GM12875 (cell line): ENCODE data around the gene RCAN3.
"Not testable (repeated sequence)": the region's sequence is repeated elsewhere in the genome, so short reads cannot be mapped to it uniquely, and the experiment has no call there.

Source experiments
- H3K4me3 ChIP-seq: one replicate; pipeline ENCODE4 v1.5.1; 2011; ENCODE audit warnings: low read depth, low read length, control low read depth
- CTCF ChIP-seq: IDR thresholded peaks from 2 replicates; pipeline ENCODE4 v1.5.1; 2011; ENCODE audit warnings: low read depth, mild to moderate bottlenecking, control low read depth, inconsistent platforms, low read length, moderate library complexity, borderline replicate concordance; ENCODE audit not compliant: insufficient read depth

The RCAN3 gene

DNA sequence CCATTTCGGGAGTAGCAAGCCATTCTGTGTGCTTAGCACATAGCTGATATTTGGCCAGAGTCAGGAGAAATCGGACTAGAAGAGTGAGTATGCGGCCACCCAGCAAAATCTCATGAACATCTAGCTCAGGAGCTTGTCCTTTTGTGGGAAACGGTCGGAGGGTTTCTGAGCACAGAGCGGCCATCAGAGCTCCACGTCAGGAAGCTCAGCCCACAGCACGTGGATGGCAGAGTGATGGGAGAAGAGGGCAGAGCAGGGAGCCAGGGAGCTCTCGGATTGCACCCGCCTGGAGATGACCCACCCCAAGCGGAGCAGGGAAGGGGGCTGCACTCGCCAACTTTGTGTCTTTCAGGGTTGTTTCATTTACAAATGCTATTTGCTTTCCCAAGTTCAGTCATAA is 13.9 kb downstream of the RCAN3 start:
- H3K4me3 ChIP-seq = no peak overlapping the region
- TF ChIP-seq CTCF = no peak

DNA sequence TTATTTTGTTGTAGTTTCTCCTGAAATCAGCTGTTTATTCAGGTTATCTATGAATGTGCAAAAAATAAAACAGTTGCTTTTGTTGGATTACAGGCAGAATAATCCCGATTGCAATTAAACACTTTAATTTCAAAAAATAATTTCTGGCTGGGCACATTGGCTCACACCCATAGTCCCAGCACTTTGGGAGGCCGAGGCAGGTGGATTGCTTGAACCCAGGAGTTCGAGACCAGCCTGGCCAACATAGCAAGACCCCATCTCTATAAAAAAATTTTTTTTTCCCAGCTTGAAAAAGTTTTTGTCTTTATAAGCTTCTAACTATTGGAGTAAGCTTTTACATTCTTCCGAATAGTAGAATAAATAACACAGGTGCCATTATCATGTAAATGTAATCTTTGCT is 15.3 kb downstream of the RCAN3 start:
- H3K4me3 ChIP-seq = no peak overlapping the region
- no peak for TF ChIP-seq CTCF

- not testable (repeated sequence) for H3K4me3 ChIP-seq
Measured at GRCh38 chr1:24520282-24520681, 17.6 kb downstream of the RCAN3 start.

DNA sequence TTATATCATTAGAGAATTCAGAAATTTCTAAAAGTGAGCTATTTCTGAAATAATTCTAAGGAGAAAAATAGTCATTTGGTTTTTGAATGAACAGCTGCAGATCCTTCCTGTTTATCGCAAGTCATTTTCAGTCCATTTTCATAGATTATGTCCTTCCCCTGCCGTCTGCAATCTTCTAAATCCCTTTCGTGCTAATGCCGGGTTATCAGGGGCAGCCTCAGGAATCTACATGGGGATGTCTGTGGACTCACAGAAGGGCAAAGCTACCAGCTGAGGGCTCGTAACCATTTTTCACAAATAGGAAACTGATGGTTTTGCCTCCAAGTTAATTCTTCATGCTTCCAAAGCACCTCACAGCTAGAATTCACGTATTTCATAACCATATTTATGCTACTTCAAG is 23.0 kb downstream of the RCAN3 start:
- no peak for TF ChIP-seq CTCF
- no peak overlapping the region for H3K4me3 ChIP-seq

DNA sequence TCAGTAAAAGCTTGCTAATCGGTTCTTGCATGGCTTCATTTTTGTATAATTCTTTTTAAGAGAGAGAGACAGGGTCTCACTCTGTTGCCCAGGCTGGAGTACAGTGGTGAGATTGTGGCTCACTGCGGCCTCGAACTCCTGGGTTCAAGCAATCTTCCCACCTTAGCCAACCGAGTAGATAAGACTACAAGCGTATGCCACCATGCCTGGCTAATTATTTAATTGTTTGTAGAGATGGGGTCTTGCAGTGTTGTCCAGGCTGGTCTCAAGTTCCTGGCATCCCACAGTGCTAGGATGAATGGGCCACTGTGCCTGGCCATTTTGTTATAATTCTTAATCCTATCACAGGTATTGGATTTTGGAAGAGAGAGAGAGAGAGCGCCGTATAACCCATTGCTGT is 23.4 kb downstream of the RCAN3 start:
- TF ChIP-seq CTCF = no peak
- no peak overlapping the region for H3K4me3 ChIP-seq

DNA sequence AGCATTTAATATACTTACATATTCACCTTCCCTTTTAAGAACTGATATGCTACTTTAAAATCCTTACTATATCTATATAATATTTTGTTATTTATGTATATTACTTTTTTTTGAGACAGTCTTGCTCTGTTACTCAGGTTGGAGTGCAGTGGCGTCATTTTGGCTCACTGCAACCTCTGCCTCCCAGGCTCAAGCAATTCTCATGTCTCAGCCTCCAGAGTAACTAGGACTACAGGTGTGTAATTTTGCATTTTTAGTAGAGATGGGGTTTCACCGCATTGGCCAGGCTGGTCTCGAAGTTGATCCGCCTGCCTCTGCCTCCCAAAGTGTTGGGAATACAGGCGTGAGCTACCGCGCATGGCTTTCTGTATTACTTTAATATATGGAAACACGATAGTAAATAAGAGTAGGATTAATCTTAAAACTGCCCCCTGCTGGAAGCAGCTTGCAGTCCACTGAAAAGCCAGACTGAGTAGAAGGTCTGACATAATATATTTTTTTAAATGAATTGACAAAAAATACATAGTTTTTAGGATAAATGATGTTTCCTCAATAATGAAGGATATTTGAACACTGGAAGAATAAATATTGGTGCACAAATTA is 24.4 kb downstream of the RCAN3 start:
- H3K4me3 ChIP-seq = no peak overlapping the region
- TF ChIP-seq CTCF = peak; percentile 36; the same call in 1 of the 2 replicates

DNA sequence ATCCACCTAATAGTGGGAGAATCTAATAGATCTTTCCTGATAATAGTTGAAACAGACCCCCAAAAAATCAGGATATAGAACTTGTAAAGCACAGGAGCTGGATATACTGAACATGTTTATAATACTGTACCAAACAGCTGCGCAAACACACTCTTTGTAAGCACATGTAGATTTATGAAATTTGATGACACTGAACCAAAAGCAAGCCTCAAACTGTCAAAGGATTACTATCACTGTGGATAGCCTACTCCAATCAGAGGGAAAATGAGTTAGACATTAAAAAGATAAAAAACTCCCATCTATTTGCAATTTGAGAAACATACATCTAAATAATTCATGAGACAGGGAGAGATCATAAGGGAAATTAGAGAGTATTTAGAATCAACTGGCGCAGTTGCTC is 26.1 kb downstream of the RCAN3 start:
- H3K4me3 ChIP-seq = no peak overlapping the region
- TF ChIP-seq CTCF = no peak

GRCh38 chr1:24529292-24529691 is 26.7 kb downstream of the RCAN3 start:
- H3K4me3 ChIP-seq = not testable (repeated sequence)
